ENCODE measurements around the gene DGKI.
A peak's percentile ranks its signal among the peaks of the same experiment; 100 is the strongest.

The DGKI gene

GRCh38 chr7:137850972-137851945 lies 4.5 kb upstream of the DGKI start:
- H3K9ac ChIP-seq (ENCODE audit: low read length in 2 of 2) = no peak overlapping the region
- H3K27me3 ChIP-seq (ENCODE audit: control insufficient read depth in 1 of 2, insufficient read depth in 2 of 2, low read length in 2 of 2) = peaks cover 6 to 11% of the 10 kb centered on the region in 2 donors
- H3K4me1 ChIP-seq (ENCODE audit: control insufficient read depth, insufficient read depth, low read length) = peaks cover 9% of the 10 kb centered on the region
- no peaks in the 10 kb centered on the region for H3K36me3 ChIP-seq (ENCODE audit: control insufficient read depth in 2 of 2, insufficient read depth in 2 of 2, low read length in 2 of 2)
- H3K27ac ChIP-seq (ENCODE audit: low read length) = no peak overlapping the region
- H3K9me3 ChIP-seq (ENCODE audit: control insufficient read depth in 2 of 2, low read length in 2 of 2) = no peaks in the 10 kb centered on the region
- H3K4me3 ChIP-seq (ENCODE audit: low read length in 2 of 2) = no peak overlapping the region

DNA sequence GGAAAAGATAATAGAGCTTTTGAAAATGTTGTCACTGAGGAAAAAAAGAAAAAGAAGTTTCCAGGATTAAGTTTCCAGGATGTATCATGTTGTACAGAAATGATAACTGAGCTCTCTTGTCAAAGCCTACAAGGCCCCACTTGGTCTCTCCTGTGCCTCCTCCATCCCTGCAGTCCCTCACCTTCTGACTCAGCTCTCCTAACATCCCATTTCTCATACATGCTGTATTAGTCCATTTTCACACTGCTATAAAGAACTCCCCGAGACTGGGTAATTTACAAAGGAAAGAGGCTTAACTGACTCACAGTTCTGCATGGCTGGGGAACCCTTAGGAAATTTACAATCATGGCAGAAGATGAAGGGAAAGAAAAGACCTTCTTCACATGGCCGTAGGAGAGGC lies 3.8 kb upstream of the DGKI start:
- Histone ChIP-seq H3K27me3 (ENCODE audit: control insufficient read depth in 1 of 2, insufficient read depth in 2 of 2, low read length in 2 of 2) (peaks cover 13 to 17% of the 10 kb centered on the region in 2 donors), H3K36me3 (ENCODE audit: control insufficient read depth in 2 of 2, insufficient read depth in 2 of 2, low read length in 2 of 2) (no peaks in the 10 kb centered on the region), H3K9me3 (ENCODE audit: control insufficient read depth in 2 of 2, low read length in 2 of 2) (no peaks in the 10 kb centered on the region), H3K4me1 (ENCODE audit: control insufficient read depth, insufficient read depth, low read length) (peaks cover 12% of the 10 kb centered on the region), H3K4me3 (ENCODE audit: low read length in 2 of 2) (no peak overlapping the region), H3K9ac (ENCODE audit: low read length in 2 of 2) (no peak overlapping the region), H3K27ac (ENCODE audit: low read length) (no peak overlapping the region)

GRCh38 chr7:137848095-137848494 lies 1.3 kb upstream of the DGKI start:
- no peaks in the 10 kb centered on the region for H3K36me3 ChIP-seq (ENCODE audit: control insufficient read depth in 2 of 2, insufficient read depth in 2 of 2, low read length in 2 of 2)
- H3K27me3 ChIP-seq (ENCODE audit: control insufficient read depth in 1 of 2, insufficient read depth in 2 of 2, low read length in 2 of 2) = peaks cover 32 to 40% of the 10 kb centered on the region in 2 donors
- H3K9me3 ChIP-seq (ENCODE audit: control insufficient read depth in 2 of 2, low read length in 2 of 2) = no peaks in the 10 kb centered on the region
- peaks cover 12% of the 10 kb centered on the region for H3K4me1 ChIP-seq (ENCODE audit: control insufficient read depth, insufficient read depth, low read length)
- no peak overlapping the region for H3K4me3 ChIP-seq (ENCODE audit: low read length in 2 of 2)
- no peak overlapping the region for H3K27ac ChIP-seq (ENCODE audit: low read length)
- H3K9ac ChIP-seq (ENCODE audit: low read length in 2 of 2) = no peak overlapping the region

DNA sequence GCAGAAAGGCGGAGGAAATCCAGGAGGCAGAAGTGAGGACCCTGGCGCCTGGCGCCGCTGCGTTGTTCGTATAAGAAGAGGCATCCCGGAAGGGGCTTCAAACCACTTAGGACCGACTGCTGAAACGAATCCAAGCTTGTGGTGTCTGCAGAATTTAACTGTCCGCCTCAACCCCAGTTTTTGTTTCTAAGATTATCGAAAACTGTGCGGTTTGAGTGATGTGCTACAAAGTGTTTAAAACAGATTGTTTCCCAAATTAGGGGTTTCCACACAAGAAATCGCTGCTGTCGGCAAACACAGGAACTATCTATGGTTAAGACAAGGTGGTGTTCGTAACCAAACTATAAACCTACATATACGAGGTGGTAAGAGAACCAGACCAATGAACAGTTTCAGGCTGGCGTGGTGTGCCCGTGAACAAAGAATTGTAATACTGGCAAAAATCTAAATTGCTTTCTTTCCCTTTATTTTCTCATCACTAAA lies 835 bp upstream of the DGKI start:
- Histone ChIP-seq H3K27me3 (ENCODE audit: control insufficient read depth in 1 of 2, insufficient read depth in 2 of 2, low read length in 2 of 2) (peaks cover 34 to 44% of the 10 kb centered on the region in 2 donors), H3K4me3 (ENCODE audit: low read length in 2 of 2) (peak overlapping the region in 1 of 2 donors; percentile 60)

DNA sequence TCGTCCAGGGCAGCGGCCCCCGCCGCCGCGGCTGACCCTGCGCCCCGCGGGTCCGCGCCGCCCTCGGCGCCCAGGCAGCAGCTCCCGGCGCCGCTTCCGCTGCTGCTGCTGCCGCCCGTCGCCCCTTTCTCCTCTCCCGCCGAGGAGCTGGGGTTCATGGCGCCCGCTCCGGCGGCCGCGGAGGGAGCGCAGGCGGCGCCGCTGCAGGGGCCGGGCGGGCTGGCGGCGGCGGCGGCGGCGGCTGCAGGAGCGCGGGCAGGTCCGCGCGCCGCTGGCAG lies 286 bp downstream of the DGKI start:
- no peaks in the 10 kb centered on the region for H3K9me3 ChIP-seq (ENCODE audit: control insufficient read depth in 2 of 2, low read length in 2 of 2)
- H3K9ac ChIP-seq (ENCODE audit: low read length in 2 of 2) = no peak overlapping the region
- H3K4me3 ChIP-seq (ENCODE audit: low read length in 2 of 2) = peak overlapping the region in 1 of 2 donors; percentile 49
- peaks cover 12% of the 10 kb centered on the region for H3K4me1 ChIP-seq (ENCODE audit: control insufficient read depth, insufficient read depth, low read length)
- peaks cover 36 to 47% of the 10 kb centered on the region in 2 donors for H3K27me3 ChIP-seq (ENCODE audit: control insufficient read depth in 1 of 2, insufficient read depth in 2 of 2, low read length in 2 of 2)
- H3K27ac ChIP-seq (ENCODE audit: low read length) = no peak overlapping the region
- no peaks in the 10 kb centered on the region for H3K36me3 ChIP-seq (ENCODE audit: control insufficient read depth in 2 of 2, insufficient read depth in 2 of 2, low read length in 2 of 2)

More for the DNA sequence above, 835 bp upstream of the DGKI start:
- H3K4me1 ChIP-seq (ENCODE audit: control insufficient read depth, insufficient read depth, low read length) = peaks cover 12% of the 10 kb centered on the region
- H3K9ac ChIP-seq (ENCODE audit: low read length in 2 of 2) = no peak overlapping the region
- no peak overlapping the region for H3K27ac ChIP-seq (ENCODE audit: low read length)
- H3K36me3 ChIP-seq (ENCODE audit: control insufficient read depth in 2 of 2, insufficient read depth in 2 of 2, low read length in 2 of 2) = no peaks in the 10 kb centered on the region
- H3K9me3 ChIP-seq (ENCODE audit: control insufficient read depth in 2 of 2, low read length in 2 of 2) = no peaks in the 10 kb centered on the region

GRCh38 chr7:137844677-137845425 lies 1.9 kb downstream of the DGKI start:
- Histone ChIP-seq H3K27ac (ENCODE audit: low read length) (no peak overlapping the region), H3K27me3 (ENCODE audit: control insufficient read depth in 1 of 2, insufficient read depth in 2 of 2, low read length in 2 of 2) (peaks cover 38 to 49% of the 10 kb centered on the region in 2 donors), H3K4me1 (ENCODE audit: control insufficient read depth, insufficient read depth, low read length) (peaks cover 12% of the 10 kb centered on the region), H3K4me3 (ENCODE audit: low read length in 2 of 2) (no peak overlapping the region), H3K9ac (ENCODE audit: low read length in 2 of 2) (no peak overlapping the region), H3K9me3 (ENCODE audit: control insufficient read depth in 2 of 2, low read length in 2 of 2) (no peaks in the 10 kb centered on the region), H3K36me3 (ENCODE audit: control insufficient read depth in 2 of 2, insufficient read depth in 2 of 2, low read length in 2 of 2) (no peaks in the 10 kb centered on the region)

GRCh38 chr7:137839903-137840779 lies 6.6 kb downstream of the DGKI start:
- Histone ChIP-seq H3K27ac (ENCODE audit: low read length) (no peak overlapping the region), H3K9me3 (ENCODE audit: control insufficient read depth in 2 of 2, low read length in 2 of 2) (no peaks in the 10 kb centered on the region), H3K4me1 (ENCODE audit: control insufficient read depth, insufficient read depth, low read length) (no peaks in the 10 kb centered on the region), H3K9ac (ENCODE audit: low read length in 2 of 2) (no peak overlapping the region), H3K36me3 (ENCODE audit: control insufficient read depth in 2 of 2, insufficient read depth in 2 of 2, low read length in 2 of 2) (no peaks in the 10 kb centered on the region), H3K4me3 (ENCODE audit: low read length in 2 of 2) (no peak overlapping the region), H3K27me3 (ENCODE audit: control insufficient read depth in 1 of 2, insufficient read depth in 2 of 2, low read length in 2 of 2) (peaks cover 22 to 28% of the 10 kb centered on the region in 2 donors)

DNA sequence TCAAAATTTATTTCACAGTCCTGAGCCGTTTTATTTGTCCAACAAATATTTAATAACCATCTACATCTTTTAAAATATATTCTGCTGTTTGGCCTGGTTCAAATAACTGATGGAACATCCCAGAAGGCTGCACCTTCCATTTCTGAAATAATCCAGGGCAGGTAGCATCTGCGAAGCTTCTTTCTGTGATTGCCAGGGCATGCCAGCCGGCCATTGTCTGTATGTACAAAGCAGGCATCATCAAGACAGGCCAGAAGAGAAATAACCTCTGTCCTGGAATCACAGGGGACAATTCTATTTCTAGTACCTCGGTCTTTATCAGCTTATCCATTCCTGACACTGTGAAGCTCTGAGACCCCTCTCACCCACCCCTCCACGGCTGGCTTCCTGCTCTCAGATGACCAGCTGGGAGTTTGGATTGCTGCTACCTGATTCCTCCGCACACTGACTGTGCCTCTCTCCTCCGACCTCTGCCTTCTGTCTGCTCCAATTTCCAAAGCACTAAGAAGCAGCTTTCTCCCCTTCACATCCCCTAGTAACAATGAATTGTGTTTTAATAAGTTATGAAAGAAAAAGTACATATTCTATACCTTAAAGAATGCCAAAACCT lies 8.0 kb downstream of the DGKI start:
- Histone ChIP-seq H3K36me3 (ENCODE audit: control insufficient read depth in 2 of 2, insufficient read depth in 2 of 2, low read length in 2 of 2) (no peaks in the 10 kb centered on the region), H3K27me3 (ENCODE audit: control insufficient read depth in 1 of 2, insufficient read depth in 2 of 2, low read length in 2 of 2) (peaks cover 9 to 14% of the 10 kb centered on the region in 2 donors), H3K4me3 (ENCODE audit: low read length in 2 of 2) (no peak overlapping the region), H3K9ac (ENCODE audit: low read length in 2 of 2) (no peak overlapping the region), H3K9me3 (ENCODE audit: control insufficient read depth in 2 of 2, low read length in 2 of 2) (no peaks in the 10 kb centered on the region), H3K27ac (ENCODE audit: low read length) (no peak overlapping the region), H3K4me1 (ENCODE audit: control insufficient read depth, insufficient read depth, low read length) (no peaks in the 10 kb centered on the region)

DNA sequence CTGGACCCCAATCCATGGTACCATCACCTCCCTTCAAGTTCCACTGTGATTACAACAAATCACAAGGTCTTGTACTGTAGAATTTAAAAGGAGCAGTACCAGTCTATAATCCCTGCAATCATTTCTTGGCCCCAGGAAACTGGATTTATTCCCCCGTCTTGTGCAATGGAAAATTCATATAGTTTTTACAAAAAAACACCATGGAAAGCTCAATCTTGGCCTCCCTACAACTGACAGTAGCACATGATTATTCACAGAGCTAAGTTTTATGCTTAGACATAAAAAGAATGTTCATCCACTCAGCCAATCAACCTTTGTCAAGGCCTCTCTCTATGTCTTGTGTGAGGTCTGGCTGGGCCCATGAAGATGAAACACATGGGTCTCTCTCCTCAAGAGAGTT lies 10.2 kb downstream of the DGKI start:
- no peak overlapping the region for H3K27ac ChIP-seq (ENCODE audit: low read length)
- H3K9me3 ChIP-seq (ENCODE audit: control insufficient read depth in 2 of 2, low read length in 2 of 2) = peaks cover 3 to 6% of the 10 kb centered on the region in 2 donors
- peaks cover 2 to 3% of the 10 kb centered on the region in 2 donors for H3K27me3 ChIP-seq (ENCODE audit: control insufficient read depth in 1 of 2, insufficient read depth in 2 of 2, low read length in 2 of 2)
- no peak overlapping the region for H3K9ac ChIP-seq (ENCODE audit: low read length in 2 of 2)
- H3K4me1 ChIP-seq (ENCODE audit: control insufficient read depth, insufficient read depth, low read length) = no peaks in the 10 kb centered on the region
- H3K4me3 ChIP-seq (ENCODE audit: low read length in 2 of 2) = no peak overlapping the region
- H3K36me3 ChIP-seq (ENCODE audit: control insufficient read depth in 2 of 2, insufficient read depth in 2 of 2, low read length in 2 of 2) = no peaks in the 10 kb centered on the region

GRCh38 chr7:137836113-137836509 lies 10.7 kb downstream of the DGKI start:
- Histone ChIP-seq H3K36me3 (ENCODE audit: control insufficient read depth in 2 of 2, insufficient read depth in 2 of 2, low read length in 2 of 2) (no peaks in the 10 kb centered on the region), H3K9me3 (ENCODE audit: control insufficient read depth in 2 of 2, low read length in 2 of 2) (peaks cover 3 to 6% of the 10 kb centered on the region in 2 donors), H3K9ac (ENCODE audit: low read length in 2 of 2) (no peak overlapping the region), H3K4me1 (ENCODE audit: control insufficient read depth, insufficient read depth, low read length) (no peaks in the 10 kb centered on the region), H3K4me3 (ENCODE audit: low read length in 2 of 2) (no peak overlapping the region), H3K27me3 (ENCODE audit: control insufficient read depth in 1 of 2, insufficient read depth in 2 of 2, low read length in 2 of 2) (peaks cover 0 to 2% of the 10 kb centered on the region in 2 donors), H3K27ac (ENCODE audit: low read length) (no peak overlapping the region)

Measured in stomach smooth muscle (tissue), 2 donors.